Measurements from ENCODE around the gene TGM3.

TGM3 gene

GRCh38 chr20:2349801-2350200, 54.0 kb downstream of the TGM3 start:
- ChIA-PET POLR2A (no interaction called here), CTCF (interaction anchor here (0.7 to 1.2 kb wide), 2 partner anchors 16 to 142 kb away, joined by 3 read pairs; no protein-coding TSS in a partner anchor)
- TF ChIP-seq TARDBP (IDR thresholded peaks at IDR 0.05): no peak
- DNase-seq (ENCODE audit: extremely low spot score): no peak

GRCh38 chr20:2350606-2351005, 54.8 kb downstream of the TGM3 start:
- no peak for DNase-seq (ENCODE audit: extremely low spot score)
- ChIA-PET POLR2A (no interaction called here), CTCF (interaction anchor here (0.6 to 1.2 kb wide), 2 partner anchors 143 to 605 kb away, joined by 3 read pairs; no protein-coding TSS in a partner anchor)
- TF ChIP-seq NFRKB (IDR thresholded peaks at IDR 0.05) (no peak), FOXA1 (IDR thresholded peaks at IDR 0.05) (no peak), SP1 (IDR thresholded peaks at IDR 0.05) (no peak), HDGF (IDR thresholded peaks at IDR 0.05; ENCODE audit: borderline replicate concordance) (no peak), CTBP1 (IDR thresholded peaks at IDR 0.05; ENCODE audit: borderline replicate concordance) (no peak), TARDBP (IDR thresholded peaks at IDR 0.05) (no peak), PKNOX1 (IDR thresholded peaks at IDR 0.05) (no peak), L3MBTL2 (conservative IDR thresholded peaks at IDR 0.05) (no peak), ARNT (IDR thresholded peaks at IDR 0.05) (no peak), ELF4 (IDR thresholded peaks at IDR 0.05) (no peak)

DNA sequence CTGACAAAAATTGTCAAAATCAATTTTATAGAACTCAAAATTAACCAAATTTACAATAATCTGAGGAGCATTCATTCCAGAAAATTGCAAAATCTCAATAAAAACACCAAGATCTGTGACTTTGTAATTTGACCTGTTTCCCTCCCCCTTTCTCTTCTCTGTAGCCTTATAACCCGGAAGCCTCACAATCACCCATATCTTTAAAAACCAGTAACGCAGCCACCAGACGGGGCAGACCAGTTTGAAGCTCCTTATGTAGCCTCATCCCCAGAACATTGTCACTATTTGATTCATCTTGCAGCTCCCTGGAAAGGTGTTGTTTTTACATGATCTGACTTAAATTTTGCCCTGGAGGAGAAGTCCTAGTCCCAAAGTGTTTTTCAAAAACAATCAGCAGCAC, 57.4 kb downstream of the TGM3 start:
- DNase-seq (ENCODE audit: extremely low spot score): no peak
- CTCF ChIA-PET: interaction anchor here (0.5 to 0.6 kb wide), 2 partner anchors 25 to 64 kb away, joined by 3 to 4 read pairs; no protein-coding TSS in a partner anchor
- TF ChIP-seq ZNF384 (IDR thresholded peaks at IDR 0.05) (no peak), FOXK2 (IDR thresholded peaks at IDR 0.05) (no peak)
- POLR2A ChIA-PET: no interaction called here

DNA sequence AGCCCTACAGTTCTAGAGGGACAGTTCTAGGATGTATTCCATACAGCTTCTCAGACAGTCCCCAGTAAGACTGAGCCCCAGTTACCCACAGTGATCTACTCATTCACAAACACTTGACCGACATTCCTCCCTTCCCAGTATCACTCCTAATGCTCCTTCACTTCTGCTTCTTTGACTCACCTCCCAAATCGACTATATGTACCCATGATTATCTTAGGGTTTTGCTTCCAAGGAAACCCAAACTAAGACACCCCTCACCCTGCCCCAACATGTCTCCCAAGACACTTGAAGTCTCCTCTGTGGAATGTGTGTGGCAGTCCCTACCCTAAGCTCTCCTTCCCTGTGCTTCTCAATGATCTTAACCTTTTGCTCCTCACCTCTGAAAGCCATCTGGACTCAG, 61.3 kb downstream of the TGM3 start:
- CTCF ChIA-PET: interaction anchor here (0.6 kb wide), 3 partner anchors 19 to 149 kb away, joined by 3 to 4 read pairs (median 3); no protein-coding TSS in a partner anchor
- DNase-seq (ENCODE audit: extremely low spot score): no peak
- POLR2A ChIA-PET: no interaction called here
- TF ChIP-seq SUZ12 (IDR thresholded peaks at IDR 0.05) (no peak), FOXA1 (IDR thresholded peaks at IDR 0.05) (no peak), BHLHE40 (IDR thresholded peaks at IDR 0.05; ENCODE audit: borderline replicate concordance) (no peak), NFRKB (IDR thresholded peaks at IDR 0.05) (no peak), HDGF (IDR thresholded peaks at IDR 0.05; ENCODE audit: borderline replicate concordance) (no peak), ELF4 (IDR thresholded peaks at IDR 0.05) (no peak), PKNOX1 (IDR thresholded peaks at IDR 0.05) (no peak), CTBP1 (IDR thresholded peaks at IDR 0.05; ENCODE audit: borderline replicate concordance) (no peak), ZNF384 (IDR thresholded peaks at IDR 0.05) (no peak), FOXM1 (IDR thresholded peaks at IDR 0.05; ENCODE audit: borderline replicate concordance) (no peak), L3MBTL2 (conservative IDR thresholded peaks at IDR 0.05) (no peak), ARNT (IDR thresholded peaks at IDR 0.05) (no peak), SP1 (IDR thresholded peaks at IDR 0.05) (no peak), TARDBP (IDR thresholded peaks at IDR 0.05) (no peak)

GRCh38 chr20:2358006-2358405, 62.2 kb downstream of the TGM3 start:
- DNase-seq (ENCODE audit: extremely low spot score): no peak
- no peak for TF ChIP-seq ARNT (IDR thresholded peaks at IDR 0.05)
- TF ChIP-seq ZNF384 (IDR thresholded peaks at IDR 0.05): no peak
- no peak for TF ChIP-seq LEF1 (IDR thresholded peaks at IDR 0.05; ENCODE audit: borderline replicate concordance)
- no peak for TF ChIP-seq FOXM1 (IDR thresholded peaks at IDR 0.05; ENCODE audit: borderline replicate concordance)
- no peak for TF ChIP-seq BHLHE40 (IDR thresholded peaks at IDR 0.05; ENCODE audit: borderline replicate concordance)
- no peak for TF ChIP-seq PKNOX1 (IDR thresholded peaks at IDR 0.05)
- TF ChIP-seq FOXK2 (IDR thresholded peaks at IDR 0.05): no peak
- no peak for TF ChIP-seq CTBP1 (IDR thresholded peaks at IDR 0.05; ENCODE audit: borderline replicate concordance)
- no peak for TF ChIP-seq HDGF (IDR thresholded peaks at IDR 0.05; ENCODE audit: borderline replicate concordance)
- no peak for TF ChIP-seq FOXA1 (IDR thresholded peaks at IDR 0.05)
- no peak for TF ChIP-seq ELF4 (IDR thresholded peaks at IDR 0.05)
- no peak for TF ChIP-seq L3MBTL2 (conservative IDR thresholded peaks at IDR 0.05)
- TF ChIP-seq NFRKB (IDR thresholded peaks at IDR 0.05): no peak
- TF ChIP-seq SUZ12 (IDR thresholded peaks at IDR 0.05): no peak
- no peak for TF ChIP-seq SP1 (IDR thresholded peaks at IDR 0.05)
- TF ChIP-seq TARDBP (IDR thresholded peaks at IDR 0.05): no peak
- POLR2A ChIA-PET: no interaction called here
- CTCF ChIA-PET: no interaction called here

DNA sequence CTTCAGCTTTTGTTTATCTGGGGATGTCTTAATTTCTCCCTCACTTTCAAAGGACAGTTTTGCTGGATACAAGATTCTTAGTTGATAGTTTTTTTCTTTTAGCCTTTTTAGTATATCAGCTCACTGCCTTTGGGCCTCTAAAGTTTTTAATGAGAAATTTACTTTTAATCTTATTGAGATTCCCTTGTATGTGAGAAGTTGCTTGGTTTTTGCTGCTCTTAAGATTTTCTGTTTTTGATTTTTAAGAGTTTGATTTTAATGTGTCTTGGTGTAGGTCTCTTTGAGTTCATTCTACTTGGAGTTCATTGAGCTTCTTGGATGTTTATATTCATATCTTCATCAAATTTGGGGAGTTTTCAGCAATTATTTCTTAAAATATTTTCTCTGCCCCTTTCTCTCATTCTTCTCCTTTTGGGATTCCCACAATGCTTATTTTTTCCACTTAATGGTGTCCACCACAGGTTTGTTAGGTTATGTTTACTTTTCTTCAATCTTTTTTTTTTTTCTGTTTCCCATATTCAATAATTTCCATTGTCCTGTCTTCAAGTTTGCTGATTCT, 65.3 kb downstream of the TGM3 start:
- ChIA-PET POLR2A (no interaction called here), CTCF (no interaction called here)
- no peak for TF ChIP-seq SUZ12 (IDR thresholded peaks at IDR 0.05)
- TF ChIP-seq L3MBTL2 (conservative IDR thresholded peaks at IDR 0.05): no peak
- no peak for TF ChIP-seq CTBP1 (IDR thresholded peaks at IDR 0.05; ENCODE audit: borderline replicate concordance)
- TF ChIP-seq FOXA1 (IDR thresholded peaks at IDR 0.05): no peak
- no peak for TF ChIP-seq TARDBP (IDR thresholded peaks at IDR 0.05)
- TF ChIP-seq FOXM1 (IDR thresholded peaks at IDR 0.05; ENCODE audit: borderline replicate concordance): no peak
- no peak for TF ChIP-seq ELF4 (IDR thresholded peaks at IDR 0.05)
- no peak for TF ChIP-seq ZNF384 (IDR thresholded peaks at IDR 0.05)

GRCh38 chr20:2363187-2363586, 67.4 kb downstream of the TGM3 start:
- ChIA-PET CTCF (no interaction called here), POLR2A (no interaction called here)
- no peak for DNase-seq (ENCODE audit: extremely low spot score)
- TF ChIP-seq FOXA1 (IDR thresholded peaks at IDR 0.05) (no peak), FOXK2 (IDR thresholded peaks at IDR 0.05) (no peak), FOXM1 (IDR thresholded peaks at IDR 0.05; ENCODE audit: borderline replicate concordance) (no peak), L3MBTL2 (conservative IDR thresholded peaks at IDR 0.05) (no peak), SP1 (IDR thresholded peaks at IDR 0.05) (no peak), ELF4 (IDR thresholded peaks at IDR 0.05) (no peak), NFRKB (IDR thresholded peaks at IDR 0.05) (no peak), HDGF (IDR thresholded peaks at IDR 0.05; ENCODE audit: borderline replicate concordance) (no peak), BHLHE40 (IDR thresholded peaks at IDR 0.05; ENCODE audit: borderline replicate concordance) (no peak), LEF1 (IDR thresholded peaks at IDR 0.05; ENCODE audit: borderline replicate concordance) (no peak)

More for the DNA sequence above, 65.3 kb downstream of the TGM3 start:
- DNase-seq (ENCODE audit: extremely low spot score): no peak
